Measurements from ENCODE around the gene DENND6B. TPM values are rescaled to one million over a fixed set of nuclear protein-coding genes. Genes with fewer than 3 reads are reported as not detected.

DENND6B gene
- total and polyA plus RNA-seq, 2 donors (not counting 3 experiments of a cell fraction or from before 2014, with no cell fraction given), result 4.1 to 5.9 TPM

DNA sequence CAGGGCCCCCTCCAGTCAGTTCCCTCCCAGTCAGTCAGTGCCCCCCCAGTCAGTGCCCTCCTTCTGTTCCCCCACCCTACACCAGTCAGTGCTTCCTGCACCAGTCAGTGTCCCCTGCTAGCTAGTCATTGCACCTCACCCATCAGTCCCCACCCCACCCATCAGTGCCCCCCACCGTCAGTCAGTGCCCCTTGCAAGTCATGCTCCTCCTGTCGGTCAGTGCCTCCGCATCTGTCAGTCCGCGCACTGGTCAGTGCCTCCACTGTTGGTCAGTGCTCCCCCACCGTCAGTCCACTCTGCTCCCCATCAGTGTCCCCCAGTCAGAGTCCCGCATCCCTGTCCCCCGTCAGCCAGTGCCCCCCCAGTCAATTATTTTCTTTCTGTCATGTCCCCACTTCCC is 19.7 kb upstream of the DENND6B start:
- no peaks in the 10 kb centered on the region for H3K27me3 ChIP-seq (ENCODE audit: control insufficient read depth in 2 of 2, insufficient read depth in 2 of 2, low read length in 2 of 2)
- no TSS peak for BruUV-seq (replicated peaks)
- no peak for FAIRE-seq

More for the DNA sequence above, 19.7 kb upstream of the DENND6B start:
- H3K79me2 ChIP-seq (ENCODE audit: control insufficient read depth, insufficient read depth, low read length), result peaks cover 35% of the 10 kb centered on the region
- dilution Hi-C loops (cut with MboI; ENCODE audit: extremely low pct_ligation_motif_present, low sequenced_read_pairs) (no loop called here), intact Hi-C loops (cut with micrococcal nuclease) (no loop called here)
- H3K9ac ChIP-seq (replicated peaks; ENCODE audit: extremely low read depth, insufficient read depth, low read length), result no peak overlapping the region
- no peak overlapping the region for H3K4me2 ChIP-seq (ENCODE audit: insufficient read depth, low read length)
- H3K9me3 ChIP-seq (replicated peaks; ENCODE audit: control insufficient read depth, insufficient read depth, low read length), result no peaks in the 10 kb centered on the region
- no peaks in the 10 kb centered on the region for H3K36me3 ChIP-seq (ENCODE audit: control insufficient read depth in 2 of 2, extremely low read depth in 1 of 2, insufficient read depth in 2 of 2, low read length in 2 of 2)
- ChIA-PET CTCF (no interaction called here), POLR2A (no interaction called here)
- H4K20me1 ChIP-seq (replicated peaks; ENCODE audit: control insufficient read depth, extremely low read depth, insufficient read depth, low read length), result peaks cover 3% of the 10 kb centered on the region
- TF ChIP-seq FOS (IDR thresholded peaks at IDR 0.05; ENCODE audit: borderline replicate concordance, insufficient read depth, low read length) (no peak), POLR2A (IDR thresholded peaks at IDR 0.05; ENCODE audit: low read depth, low read length) (no peak), MYC (IDR thresholded peaks at IDR 0.05; ENCODE audit: low read depth, low read length) (no peak), POLR2AphosphoS5 (IDR thresholded peaks at IDR 0.05; ENCODE audit: insufficient read depth, low read depth, low read length) (no peak), GATA2 (IDR thresholded peaks at IDR 0.05; ENCODE audit: insufficient read depth, insufficient read length, low read depth, low read length) (no peak), EZH2 (IDR thresholded peaks at IDR 0.05; ENCODE audit: borderline replicate concordance, low read depth, low read length, severe bottlenecking) (no peak), JUN (IDR thresholded peaks at IDR 0.05; ENCODE audit: borderline replicate concordance, insufficient read depth, insufficient read length, low read depth) (no peak)
- TF ChIP-seq, protein P1, sequence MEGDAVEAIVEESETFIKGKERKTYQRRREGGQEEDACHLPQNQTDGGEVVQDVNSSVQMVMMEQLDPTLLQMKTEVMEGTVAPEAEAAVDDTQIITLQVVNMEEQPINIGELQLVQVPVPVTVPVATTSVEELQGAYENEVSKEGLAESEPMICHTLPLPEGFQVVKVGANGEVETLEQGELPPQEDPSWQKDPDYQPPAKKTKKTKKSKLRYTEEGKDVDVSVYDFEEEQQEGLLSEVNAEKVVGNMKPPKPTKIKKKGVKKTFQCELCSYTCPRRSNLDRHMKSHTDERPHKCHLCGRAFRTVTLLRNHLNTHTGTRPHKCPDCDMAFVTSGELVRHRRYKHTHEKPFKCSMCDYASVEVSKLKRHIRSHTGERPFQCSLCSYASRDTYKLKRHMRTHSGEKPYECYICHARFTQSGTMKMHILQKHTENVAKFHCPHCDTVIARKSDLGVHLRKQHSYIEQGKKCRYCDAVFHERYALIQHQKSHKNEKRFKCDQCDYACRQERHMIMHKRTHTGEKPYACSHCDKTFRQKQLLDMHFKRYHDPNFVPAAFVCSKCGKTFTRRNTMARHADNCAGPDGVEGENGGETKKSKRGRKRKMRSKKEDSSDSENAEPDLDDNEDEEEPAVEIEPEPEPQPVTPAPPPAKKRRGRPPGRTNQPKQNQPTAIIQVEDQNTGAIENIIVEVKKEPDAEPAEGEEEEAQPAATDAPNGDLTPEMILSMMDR (IDR thresholded peaks at IDR 0.05; ENCODE audit: extremely low read depth in 1 of 2, insufficient read depth in 1 of 2, low read depth in 1 of 2, low read length in 2 of 2), result no peak
- TF ChIP-seq, protein P2, sequence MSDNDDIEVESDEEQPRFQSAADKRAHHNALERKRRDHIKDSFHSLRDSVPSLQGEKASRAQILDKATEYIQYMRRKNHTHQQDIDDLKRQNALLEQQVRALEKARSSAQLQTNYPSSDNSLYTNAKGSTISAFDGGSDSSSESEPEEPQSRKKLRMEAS (IDR thresholded peaks at IDR 0.05; ENCODE audit: insufficient read depth, insufficient read length), result no peak
- H3K9me1 ChIP-seq (replicated peaks; ENCODE audit: control insufficient read depth, extremely low read depth, insufficient read depth, low read length), result no peaks in the 10 kb centered on the region
- H3K4me1 ChIP-seq (ENCODE audit: control insufficient read depth, extremely low read depth, insufficient read depth, low read length), result peaks cover 5% of the 10 kb centered on the region
- H3K4me3 ChIP-seq (replicated peaks in 1 of 3; ENCODE audit: insufficient read depth in 1 of 3, low read depth in 1 of 3, low read length in 3 of 3), result no peak overlapping the region
- H2AFZ ChIP-seq (ENCODE audit: low read depth, low read length), result no peak overlapping the region
- no peak overlapping the region for H3K27ac ChIP-seq (ENCODE audit: insufficient read depth, low read depth, low read length)
- no peak for DNase-seq (ENCODE audit: low read depth, low spot score)

Data from endothelial cell of umbilical vein (primary cell).